ENCODE measurements around the gene GZF1. TPM values are rescaled to one million over a fixed set of nuclear protein-coding genes. Genes with fewer than 3 reads are reported as not detected.
A peak's percentile ranks its signal among the peaks of the same experiment; 100 is the strongest.

Gene GZF1
- total RNA-seq, 1 donor from 2014 or later, result 16.6 TPM

GRCh38 chr20:23350904-23351838, 10.8 kb upstream of the GZF1 start:
- Histone ChIP-seq H3K4me3 (ENCODE audit: low read depth, low read length) (peak overlapping the region; percentile 84), H3K36me3 (ENCODE audit: control insufficient read depth, insufficient read depth, low read length) (peaks cover 8% of the 10 kb centered on the region), H3K27me3 (ENCODE audit: control insufficient read depth, insufficient read depth, low read length) (no peaks in the 10 kb centered on the region)
- FAIRE-seq (no peak), DNase-seq (ENCODE audit: low read depth) (peak; percentile 61)
- TF ChIP-seq, protein P1, sequence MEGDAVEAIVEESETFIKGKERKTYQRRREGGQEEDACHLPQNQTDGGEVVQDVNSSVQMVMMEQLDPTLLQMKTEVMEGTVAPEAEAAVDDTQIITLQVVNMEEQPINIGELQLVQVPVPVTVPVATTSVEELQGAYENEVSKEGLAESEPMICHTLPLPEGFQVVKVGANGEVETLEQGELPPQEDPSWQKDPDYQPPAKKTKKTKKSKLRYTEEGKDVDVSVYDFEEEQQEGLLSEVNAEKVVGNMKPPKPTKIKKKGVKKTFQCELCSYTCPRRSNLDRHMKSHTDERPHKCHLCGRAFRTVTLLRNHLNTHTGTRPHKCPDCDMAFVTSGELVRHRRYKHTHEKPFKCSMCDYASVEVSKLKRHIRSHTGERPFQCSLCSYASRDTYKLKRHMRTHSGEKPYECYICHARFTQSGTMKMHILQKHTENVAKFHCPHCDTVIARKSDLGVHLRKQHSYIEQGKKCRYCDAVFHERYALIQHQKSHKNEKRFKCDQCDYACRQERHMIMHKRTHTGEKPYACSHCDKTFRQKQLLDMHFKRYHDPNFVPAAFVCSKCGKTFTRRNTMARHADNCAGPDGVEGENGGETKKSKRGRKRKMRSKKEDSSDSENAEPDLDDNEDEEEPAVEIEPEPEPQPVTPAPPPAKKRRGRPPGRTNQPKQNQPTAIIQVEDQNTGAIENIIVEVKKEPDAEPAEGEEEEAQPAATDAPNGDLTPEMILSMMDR (IDR thresholded peaks at IDR 0.05; ENCODE audit: insufficient read depth, low read length, severe bottlenecking), result no peak

- FAIRE-seq (no peak), DNase-seq (ENCODE audit: low read depth) (no peak)
- TF ChIP-seq, protein P1 (IDR thresholded peaks at IDR 0.05; ENCODE audit: insufficient read depth, low read length, severe bottlenecking), result no peak
- no peaks in the 10 kb centered on the region for H3K27me3 ChIP-seq (ENCODE audit: control insufficient read depth, insufficient read depth, low read length)
- peaks cover 8% of the 10 kb centered on the region for H3K36me3 ChIP-seq (ENCODE audit: control insufficient read depth, insufficient read depth, low read length)
- no peak overlapping the region for H3K4me3 ChIP-seq (ENCODE audit: low read depth, low read length)
Observed at GRCh38 chr20:23356203-23356602, 5.8 kb upstream of the GZF1 start.

GRCh38 chr20:23357767-23358562, 4.0 kb upstream of the GZF1 start:
- no peaks in the 10 kb centered on the region for H3K27me3 ChIP-seq (ENCODE audit: control insufficient read depth, insufficient read depth, low read length)
- FAIRE-seq (no peak), DNase-seq (ENCODE audit: low read depth) (peak; percentile 98)
- H3K4me3 ChIP-seq (ENCODE audit: low read depth, low read length), result peak overlapping the region; percentile 62
- TF ChIP-seq, protein P1 (IDR thresholded peaks at IDR 0.05; ENCODE audit: insufficient read depth, low read length, severe bottlenecking), result no peak
- H3K36me3 ChIP-seq (ENCODE audit: control insufficient read depth, insufficient read depth, low read length), result peaks cover 8% of the 10 kb centered on the region

DNA sequence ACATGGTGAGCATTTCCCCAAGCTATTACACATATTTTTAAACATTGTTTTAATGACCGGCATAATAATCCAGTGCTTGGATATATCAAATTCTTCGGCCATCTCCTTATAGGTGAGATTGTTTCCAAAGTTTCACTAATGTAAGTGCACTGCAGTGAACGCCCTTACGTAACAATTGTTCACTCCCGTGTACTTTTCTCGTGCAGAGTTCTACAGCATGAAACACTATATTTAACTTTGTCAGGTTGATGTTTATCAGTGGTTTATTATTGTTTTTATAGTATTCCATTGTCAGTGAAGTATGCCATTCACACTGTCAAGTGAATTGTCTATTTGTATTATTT, 3.4 kb upstream of the GZF1 start:
- peaks cover 8% of the 10 kb centered on the region for H3K36me3 ChIP-seq (ENCODE audit: control insufficient read depth, insufficient read depth, low read length)
- no peaks in the 10 kb centered on the region for H3K27me3 ChIP-seq (ENCODE audit: control insufficient read depth, insufficient read depth, low read length)
- FAIRE-seq (no peak), DNase-seq (ENCODE audit: low read depth) (no peak)
- H3K4me3 ChIP-seq (ENCODE audit: low read depth, low read length), result peak overlapping the region; percentile 17
- TF ChIP-seq, protein P1 (IDR thresholded peaks at IDR 0.05; ENCODE audit: insufficient read depth, low read length, severe bottlenecking), result no peak

GRCh38 chr20:23358923-23359593, 2.9 kb upstream of the GZF1 start:
- TF ChIP-seq, protein P1 (IDR thresholded peaks at IDR 0.05; ENCODE audit: insufficient read depth, low read length, severe bottlenecking), result no peak
- Histone ChIP-seq H3K4me3 (ENCODE audit: low read depth, low read length) (no peak overlapping the region), H3K36me3 (ENCODE audit: control insufficient read depth, insufficient read depth, low read length) (peaks cover 5% of the 10 kb centered on the region), H3K27me3 (ENCODE audit: control insufficient read depth, insufficient read depth, low read length) (no peaks in the 10 kb centered on the region)
- FAIRE-seq (no peak), DNase-seq (ENCODE audit: low read depth) (no peak)
